ENCODE results near the gene RCAN3. TPM values are rescaled to one million over a fixed set of nuclear protein-coding genes. Genes with fewer than 3 reads are reported as not detected.
A peak's percentile ranks its signal among the peaks of the same experiment; 100 is the strongest.

The RCAN3 gene
- total and polyA plus RNA-seq, 9 of the 15 experiments (the other 6 are each of a cell fraction or from before 2014, with no cell fraction given) = 0.10 to 1.4 (median 0.43) TPM

DNA sequence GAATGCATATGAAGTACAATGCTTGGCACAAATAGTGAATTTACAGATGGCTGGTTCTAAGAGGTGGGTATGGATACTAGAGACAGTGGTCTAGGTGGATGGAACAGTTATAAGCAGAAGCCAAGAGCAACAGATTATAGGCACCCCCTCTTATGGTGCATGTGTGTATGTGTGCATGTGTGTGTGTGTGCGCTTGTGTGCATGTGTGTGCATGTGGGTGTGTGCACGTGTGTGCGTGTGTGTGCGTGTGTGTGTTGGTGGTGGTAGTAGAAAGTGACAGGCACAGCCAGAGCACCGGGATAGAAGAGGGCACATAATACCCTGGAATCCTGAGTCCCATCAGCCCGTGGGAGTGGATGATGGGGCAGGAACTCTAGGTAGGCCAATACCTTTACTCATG lies 54.6 kb downstream of the RCAN3 start (continued):
- TF ChIP-seq SIX5 (IDR thresholded peaks at IDR 0.05; ENCODE audit: borderline replicate concordance in 1 of 2, insufficient read depth in 1 of 2, low read depth in 1 of 2, low read length in 2 of 2) (no peak), POLR3G (IDR thresholded peaks at IDR 0.05; ENCODE audit: extremely low read depth, insufficient read length, insufficient replicate concordance) (no peak)

DNA sequence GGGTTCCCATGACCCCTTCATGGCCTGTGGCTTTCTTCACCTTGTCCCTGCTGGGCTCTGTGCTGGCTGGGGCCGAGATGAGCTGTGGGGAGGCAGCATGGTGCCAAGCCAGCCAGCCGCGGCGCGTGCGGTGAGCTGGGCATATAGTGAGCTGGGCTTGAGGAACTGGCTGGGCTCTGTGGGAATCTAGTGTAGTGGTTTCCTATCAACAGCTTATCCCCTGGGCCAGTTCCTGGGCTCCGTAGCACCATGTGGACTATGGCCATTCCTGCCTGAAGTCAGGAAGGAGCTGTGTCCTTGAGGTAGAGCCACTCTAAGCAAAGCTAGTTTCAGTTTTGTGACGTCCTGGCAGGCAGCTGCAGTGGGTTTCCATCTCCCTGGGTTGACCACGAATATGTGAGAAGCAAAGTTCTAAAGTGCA lies 55.1 kb downstream of the RCAN3 start:
- WGBS (ENCODE audit: insufficient coverage, low coverage, missing lambda C conversion rate) = 44% methylated on average over 9 of the region's 9 CpGs
- Histone ChIP-seq H3K9ac (ENCODE audit: insufficient read depth in 1 of 2, low read depth in 2 of 2, low read length in 2 of 2) (peak overlapping the region in 1 of 2 experiments; percentile 7; a peak in 1 of 4 replicates), H3K36me3 (ENCODE audit: control insufficient read depth, insufficient read depth, low read length) (no peaks in the 10 kb centered on the region), H2AFZ (ENCODE audit: low read depth, low read length) (no peak overlapping the region), H3K9me1 (ENCODE audit: control insufficient read depth, insufficient read depth, low read length) (no peaks in the 10 kb centered on the region), H3K79me2 (ENCODE audit: control insufficient read depth, insufficient read depth, low read length) (no peaks in the 10 kb centered on the region), H3K9me3 (replicated peaks; ENCODE audit: control insufficient read depth, insufficient read depth, low read depth, low read length) (no peaks in the 10 kb centered on the region), H3K4me2 (ENCODE audit: insufficient read depth, low read length) (no peak overlapping the region), H3K27ac (ENCODE audit: extremely low read depth, low read depth, low read length) (no peak overlapping the region), H4K20me1 (replicated peaks; ENCODE audit: control insufficient read depth, insufficient read depth, low read length) (peaks cover 3% of the 10 kb centered on the region), H3K27me3 (ENCODE audit: control insufficient read depth in 2 of 2, insufficient read depth in 2 of 2, low read length in 2 of 2) (peaks cover 44 to 76% of the 10 kb centered on the region in 2 experiments), H3K4me3 (no peak overlapping the region), H3K4me1 (replicated peaks in 1 of 2; ENCODE audit: control insufficient read depth in 2 of 2, insufficient read depth in 2 of 2, low read length in 2 of 2) (peaks cover 0 to 7% of the 10 kb centered on the region in 2 experiments; a peak in 2 of 5 replicates)
- no peak for TF ChIP-seq KDM2B (CRISPR knock-in tag; IDR thresholded peaks at IDR 0.05)
- TF ChIP-seq ZNF263 (CRISPR knock-in tag; IDR thresholded peaks at IDR 0.05; ENCODE audit: borderline replicate concordance) = no peak
- TF ChIP-seq, protein P1, sequence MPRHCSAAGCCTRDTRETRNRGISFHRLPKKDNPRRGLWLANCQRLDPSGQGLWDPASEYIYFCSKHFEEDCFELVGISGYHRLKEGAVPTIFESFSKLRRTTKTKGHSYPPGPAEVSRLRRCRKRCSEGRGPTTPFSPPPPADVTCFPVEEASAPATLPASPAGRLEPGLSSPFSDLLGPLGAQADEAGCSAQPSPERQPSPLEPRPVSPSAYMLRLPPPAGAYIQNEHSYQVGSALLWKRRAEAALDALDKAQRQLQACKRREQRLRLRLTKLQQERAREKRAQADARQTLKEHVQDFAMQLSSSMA (CRISPR knock-in tag; IDR thresholded peaks at IDR 0.05) = no peak
- no peak for TF ChIP-seq MTF1 (CRISPR knock-in tag; IDR thresholded peaks at IDR 0.05; ENCODE audit: borderline replicate concordance)
- no peak for TF ChIP-seq POLR2A (conservative IDR thresholded peaks at IDR 0.05)
- no peak for TF ChIP-seq MCM5 (IDR thresholded peaks at IDR 0.05; ENCODE audit: low read depth)
- TF ChIP-seq ZNF384 (IDR thresholded peaks at IDR 0.05; ENCODE audit: low read depth, low read length) = no peak
- no peak for TF ChIP-seq CHD4 (IDR thresholded peaks at IDR 0.05; ENCODE audit: insufficient read depth, insufficient replicate concordance, low read depth, low read length, poor library complexity, severe bottlenecking)
- TF ChIP-seq CXXC5 (CRISPR knock-in tag; IDR thresholded peaks at IDR 0.05) = no peak
- TF ChIP-seq STAT5A (IDR thresholded peaks at IDR 0.05; ENCODE audit: borderline replicate concordance, low read length) = no peak
- no peak for TF ChIP-seq ZBED1 (IDR thresholded peaks at IDR 0.05)
- no peak for TF ChIP-seq POLR3G (IDR thresholded peaks at IDR 0.05; ENCODE audit: extremely low read depth, insufficient read length, insufficient replicate concordance)
- TF ChIP-seq ZNF561 (CRISPR knock-in tag; conservative IDR thresholded peaks at IDR 0.05) = no peak
- TF ChIP-seq ZFP1 (CRISPR knock-in tag; IDR thresholded peaks at IDR 0.05) = no peak
- no peak for TF ChIP-seq SRSF7 (optimal IDR thresholded peaks at IDR 0.05; ENCODE audit: low read depth, low read length)
- no peak for TF ChIP-seq MAZ (CRISPR knock-in tag; conservative IDR thresholded peaks at IDR 0.05 in 1 of 2, IDR thresholded peaks at IDR 0.05 in 1 of 2)
- TF ChIP-seq FOXM1 (IDR thresholded peaks at IDR 0.05; ENCODE audit: low read depth) = no peak
- TF ChIP-seq FOXM1 (CRISPR knock-in tag; IDR thresholded peaks at IDR 0.05; ENCODE audit: low read depth) = no peak
- no peak for TF ChIP-seq ZSCAN32 (CRISPR knock-in tag; IDR thresholded peaks at IDR 0.05)
- TF ChIP-seq ZNF77 (CRISPR knock-in tag; IDR thresholded peaks at IDR 0.05) = no peak
- ChIA-PET POLR2A (interaction anchor here (0.5 to 1.8 kb wide), 7 partner anchors 10 to 240 kb away, joined by 3 to 7 read pairs (median 4); no protein-coding TSS in a partner anchor), CTCF (ENCODE audit: low intra/inter-chr PET ratio) (no interaction called here)
- no peak for FAIRE-seq
- intact Hi-C loops (cut with micrococcal nuclease) (no loop called here), in situ Hi-C loops (cut with MboI) (no loop called here)
- ATAC-seq = no peak; the same call in 2 of the 3 replicates
- BruUV-seq (replicated peaks) = no TSS peak
- DNase-seq (ENCODE audit: extremely low read depth in 1 of 4, low spot score in 3 of 4) = no peak

All from K562 (cell line).